IMR-90 (cell line): Measurements from ENCODE around the gene SEMA5A. TPM values are rescaled to one million over a fixed set of nuclear protein-coding genes. Genes with fewer than 3 reads are reported as not detected.

Experiments used
- ATAC-seq: fragments of 200-7000 bp; cut with Tn5 transposase; 2 replicates; pipeline ENCODE4 v1.9.1; 2020; ENCODE audit warnings: low read depth, mild to moderate bottlenecking, moderate library complexity
- BruUV-seq: library from RNA; stranded (reverse); fragments of 400-500 nt; replicated peaks from 2 replicates; lab custom pipeline; 2021; lab: Mats Ljungman, UMichigan
- CTCF ChIA-PET: fragments of 300-600 bp; formaldehyde crosslinking; extraction: SDS; loops from one replicate; lab custom pipeline; 2021; ENCODE audit warnings: antibody characterized with exemption; lab: Yijun Ruan, JAX
- POLR2A ChIA-PET: fragments of 300-600 bp; sonication (Branson Sonifier 250); formaldehyde crosslinking; loops from one replicate; lab custom pipeline; 2022; ENCODE audit warnings: antibody characterized with exemption; ENCODE audit not compliant: unreplicated experiment; lab: Charles Lee
- DNase-seq: peaks from one replicate; pipeline ENCODE4 v3.0.0; 2013
- H2AFZ ChIP-seq: replicated peaks from 2 replicates; pipeline ENCODE3; 2013; ENCODE audit warnings: low read length, mild to moderate bottlenecking; ENCODE audit not compliant: poor library complexity
- H2AK5ac ChIP-seq: 2 replicates; pipeline ENCODE4 v1.6.1; 2013; ENCODE audit warnings: low read depth, low read length, inconsistent platforms
- H2AK9ac ChIP-seq: replicated peaks from 2 replicates; pipeline ENCODE3; 2013; ENCODE audit warnings: mild to moderate bottlenecking, low read depth, low read length, moderate library complexity; ENCODE audit not compliant: poor library complexity
- H2BK120ac ChIP-seq: 2 replicates; pipeline ENCODE4 v1.6.1; 2013; ENCODE audit warnings: low read depth, low read length, inconsistent platforms
- H2BK15ac ChIP-seq: 3 replicates; pipeline ENCODE4 v1.6.1; 2013; ENCODE audit warnings: low read depth, low read length, inconsistent platforms
- H2BK20ac ChIP-seq: 2 replicates; pipeline ENCODE4 v1.6.1; 2013; ENCODE audit warnings: low read depth, mild to moderate bottlenecking, inconsistent platforms, low read length, moderate library complexity
- H2BK5ac ChIP-seq: 2 replicates; pipeline ENCODE4 v1.6.1; 2013; ENCODE audit warnings: mild to moderate bottlenecking, low read depth, low read length, inconsistent platforms; ENCODE audit not compliant: poor library complexity, severe bottlenecking
- H3K14ac ChIP-seq: replicated peaks from 2 replicates; pipeline ENCODE4 v1.6.1; 2013; ENCODE audit warnings: low read depth, low read length, inconsistent platforms
- H3K18ac ChIP-seq: 2 replicates; pipeline ENCODE4 v1.6.1; 2013; ENCODE audit warnings: low read depth, low read length, control low read depth
- H3K23ac ChIP-seq: 2 replicates; pipeline ENCODE4 v1.6.1; 2013; ENCODE audit warnings: low read depth, low read length, inconsistent platforms
- H3K27ac ChIP-seq: 2 replicates; pipeline ENCODE4 v1.5.1; 2013; ENCODE audit warnings: mild to moderate bottlenecking, control low read depth, low read length; ENCODE audit not compliant: insufficient read depth
- H3K27me3 ChIP-seq: 2 replicates; pipeline ENCODE4 v1.6.1; 2013; ENCODE audit warnings: low read length; ENCODE audit not compliant: control insufficient read depth, insufficient read depth
- H3K36me3 ChIP-seq: 2 replicates; pipeline ENCODE4 v1.6.1; 2013; ENCODE audit warnings: low read length, mixed read lengths; ENCODE audit not compliant: control insufficient read depth, insufficient read depth
- H3K4ac ChIP-seq: 2 replicates; pipeline ENCODE4 v1.6.1; 2013; ENCODE audit warnings: low read depth, low read length, inconsistent platforms
- H3K4me1 ChIP-seq: 2 replicates; pipeline ENCODE4 v1.6.1; 2013; ENCODE audit warnings: low read length, mixed read lengths; ENCODE audit not compliant: control insufficient read depth, insufficient read depth
- H3K4me2 ChIP-seq: 2 replicates; pipeline ENCODE4 v1.6.1; 2013; ENCODE audit warnings: low read depth, mild to moderate bottlenecking, control low read depth, low read length, moderate library complexity
- H3K4me3 ChIP-seq: 2 replicates; pipeline ENCODE4 v1.5.1; 2013; ENCODE audit warnings: low read depth, mild to moderate bottlenecking, control low read depth, low read length, moderate library complexity; ENCODE audit not compliant: insufficient read depth
- H3K56ac ChIP-seq: 2 replicates; pipeline ENCODE4 v1.6.1; 2013; ENCODE audit warnings: low read length, inconsistent platforms; ENCODE audit not compliant: insufficient read depth; ENCODE audit errors: extremely low read depth
- H3K79me1 ChIP-seq, 2 experiments: 2 replicates each; pipeline ENCODE4 v1.6.1; 2013; ENCODE audit warnings: low read length in 2 of 2, inconsistent platforms in 1 of 2, low read depth in 1 of 2
- H3K9ac ChIP-seq: 2 replicates; pipeline ENCODE4 v1.6.1; 2013; ENCODE audit warnings: low read depth, low read length, control low read depth
- H3K9me1 ChIP-seq: 2 replicates; pipeline ENCODE4 v1.6.1; 2013; ENCODE audit warnings: low read length, inconsistent platforms; ENCODE audit not compliant: insufficient read depth
- H3K9me3 ChIP-seq: 2 replicates; pipeline ENCODE4 v1.6.1; 2013; ENCODE audit warnings: low read length; ENCODE audit not compliant: control insufficient read depth, insufficient read depth
- H4K20me1 ChIP-seq: 2 replicates; pipeline ENCODE4 v1.6.1; 2013; ENCODE audit warnings: low read length, inconsistent platforms; ENCODE audit not compliant: insufficient read depth
- H4K5ac ChIP-seq: 2 replicates; pipeline ENCODE4 v1.6.1; 2013; ENCODE audit warnings: mild to moderate bottlenecking, low read depth, low read length, control low read depth
- H4K8ac ChIP-seq, 2 experiments: 2 replicates each; pipeline ENCODE4 v1.6.1; 2013; ENCODE audit warnings: low read depth in 2 of 2, low read length in 2 of 2, control low read depth in 1 of 2, inconsistent platforms in 1 of 2
- H4K91ac ChIP-seq: 2 replicates; pipeline ENCODE4 v1.6.1; 2013; ENCODE audit warnings: low read depth, low read length, inconsistent platforms; ENCODE audit not compliant: insufficient read depth
- BHLHE40 ChIP-seq: fragments of 150-350 bp; IDR thresholded peaks from 2 replicates; pipeline ENCODE4 v1.6.1; 2016; ENCODE audit warnings: mild to moderate bottlenecking, low read depth, low read length
- CEBPB ChIP-seq: IDR thresholded peaks from 2 replicates; pipeline ENCODE4 v1.6.1; 2012; ENCODE audit warnings: low read depth, low read length, improper control_type of control experiment
- CHD1 ChIP-seq: IDR thresholded peaks from 2 replicates; pipeline ENCODE4 v1.6.1; 2012; ENCODE audit warnings: low read depth, low read length, improper control_type of control experiment
- CTCF ChIP-seq: conservative IDR thresholded peaks from 2 replicates; pipeline ENCODE4 v1.5.1; 2012; ENCODE audit warnings: mild to moderate bottlenecking, low read depth, low read length, improper control_type of control experiment
- ELK1 ChIP-seq: fragments of 150-350 bp; IDR thresholded peaks from 2 replicates; pipeline ENCODE4 v1.6.1; 2016; ENCODE audit warnings: low read depth, mild to moderate bottlenecking, low read length, moderate library complexity, borderline replicate concordance
- FOS ChIP-seq: fragments of 150-350 bp; IDR thresholded peaks from 2 replicates; pipeline ENCODE4 v1.6.1; 2016; ENCODE audit warnings: low read depth, low read length
- MAFK ChIP-seq: IDR thresholded peaks from 2 replicates; pipeline ENCODE4 v1.6.1; 2012; ENCODE audit warnings: low read depth, low read length, improper control_type of control experiment
- MAZ ChIP-seq: IDR thresholded peaks from 2 replicates; pipeline ENCODE4 v1.6.1; 2012; ENCODE audit warnings: low read depth, mild to moderate bottlenecking, low read length, improper control_type of control experiment, moderate library complexity, borderline replicate concordance
- MXI1 ChIP-seq: IDR thresholded peaks from 2 replicates; pipeline ENCODE4 v1.6.1; 2012; ENCODE audit warnings: low read depth, mild to moderate bottlenecking, low read length, moderate library complexity, borderline replicate concordance
- RCOR1 ChIP-seq: IDR thresholded peaks from 2 replicates; pipeline ENCODE4 v1.6.1; 2012; ENCODE audit warnings: mild to moderate bottlenecking, low read length, improper control_type of control experiment; ENCODE audit not compliant: insufficient replicate concordance
- RFX5 ChIP-seq: IDR thresholded peaks from 2 replicates; pipeline ENCODE4 v1.8.0; 2012; ENCODE audit warnings: low read depth, mild to moderate bottlenecking, low read length, moderate library complexity
- SMC3 ChIP-seq: fragments of 150-350 bp; IDR thresholded peaks from 2 replicates; pipeline ENCODE4 v1.6.1; 2016; ENCODE audit warnings: low read depth, mild to moderate bottlenecking, antibody characterized with exemption, low read length, moderate library complexity
- WGBS, 2 experiments: methylation state at CpG; one replicate each; pipeline versions ENCODE4 v1.1.5 to v1.1.7; 2013; ENCODE audit warnings: missing lambda C conversion rate in 2 of 2; ENCODE audit not compliant: insufficient read length in 1 of 2; ENCODE audit errors: extremely low coverage in 2 of 2; 5-methylcytosine and 5-hydroxymethylcytosine counted together
- dilution Hi-C: fragments of 300-500 bp; cut with HindIII; formaldehyde crosslinking; loops from one replicate; pipeline ENCODE4 v1.14.3; 2018; ENCODE audit warnings: low sequenced_read_pairs; ENCODE audit not compliant: unreplicated experiment
- in situ Hi-C: fragments of 300-500 bp; cut with MboI; formaldehyde crosslinking; loops from 3 replicates; pipeline ENCODE4 v1.14.3; 2019; ENCODE audit warnings: low sequenced_read_pairs, inconsistent platforms, mixed read lengths
- intact Hi-C: fragments of 100-400 bp; cut with micrococcal nuclease; formaldehyde crosslinking; loops from 2 replicates; pipeline ENCODE4 v1.10.0; 2022
- polyA plus RNA-seq, 3 experiments: library from polyadenylated mRNA; depleted of rRNA; stranded (reverse); fragments of >200 nt; gene quantifications; 2 replicates each; pipeline ENCODE4 v1.2.3, GENCODE V29; 2012; ENCODE audit warnings: low replicate concordance in 1 of 3
- total RNA-seq: library from RNA; depleted of rRNA; stranded (reverse); fragments of >200 nt; gene quantifications from 2 replicates; pipeline ENCODE4 v1.2.3, GENCODE V29; 2012

SEMA5A gene
- total and polyA plus RNA-seq, 2 of the 4 experiments (the other 2 are of a cell fraction), result 8.2 to 9.9 TPM

- no peak overlapping the region for H2BK15ac ChIP-seq
- no peaks in the 10 kb centered on the region for H3K27me3 ChIP-seq
- WGBS, 2 experiments, result no CpG with 5 or more reads among the region's 1 CpG
- no peak overlapping the region for H3K4me2 ChIP-seq
- ChIA-PET POLR2A (no interaction called here), CTCF (no interaction called here)
- dilution Hi-C loops, result no loop called here
- in situ Hi-C loops, result no loop called here
- no peak overlapping the region for H3K27ac ChIP-seq
- no peak overlapping the region for H4K5ac ChIP-seq
- H3K4me1 ChIP-seq, result no peaks in the 10 kb centered on the region
- ATAC-seq (no peak), DNase-seq (no peak)
- no peaks in the 10 kb centered on the region for H3K9me1 ChIP-seq
- peaks cover 7% of the 10 kb centered on the region; the same call in 1 of the 2 replicates for H4K20me1 ChIP-seq
- intact Hi-C loops, result no loop called here
- no peak overlapping the region for H2AFZ ChIP-seq
- no peak overlapping the region for H3K18ac ChIP-seq
- H3K79me1 ChIP-seq, result peaks cover 14 to 65% of the 10 kb centered on the region in 2 experiments
- H4K91ac ChIP-seq, result no peak overlapping the region
- no peak for TF ChIP-seq SMC3
- no peak for TF ChIP-seq RFX5
- TF ChIP-seq MAZ, result no peak
- no peak for TF ChIP-seq CHD1
- TF ChIP-seq FOS, result no peak
- TF ChIP-seq ELK1, result no peak
- no peak for TF ChIP-seq BHLHE40
- TF ChIP-seq MXI1, result no peak
- no peak for TF ChIP-seq CTCF
- TF ChIP-seq RCOR1, result no peak
- TF ChIP-seq CEBPB, result no peak
- TF ChIP-seq MAFK, result no peak
- no peak overlapping the region for H2BK20ac ChIP-seq
- no peak overlapping the region for H3K14ac ChIP-seq
- no peak overlapping the region for H2BK5ac ChIP-seq
- no peaks in the 10 kb centered on the region for H3K36me3 ChIP-seq
- H2BK120ac ChIP-seq, result no peak overlapping the region
- no peak overlapping the region for H2AK5ac ChIP-seq
- no peak overlapping the region for H3K4ac ChIP-seq
- no peak overlapping the region for H3K56ac ChIP-seq
- no peak overlapping the region for H3K9ac ChIP-seq
- H3K23ac ChIP-seq, result no peak overlapping the region
- no peak overlapping the region for H3K4me3 ChIP-seq
- no peaks in the 10 kb centered on the region for H3K9me3 ChIP-seq
- BruUV-seq, result no TSS peak
- H2AK9ac ChIP-seq, result no peak overlapping the region
- H4K8ac ChIP-seq, result no peak overlapping the region
Measured at GRCh38 chr5:9405196-9405754, 140.6 kb downstream of the SEMA5A start.
